ENCODE data around the gene TBX1.

Gene TBX1

GRCh38 chr22:19753996-19754700 lies 6.4 kb upstream of the TBX1 start:
- DNase-seq (ENCODE audit: low spot score), result no peak

- no peak for DNase-seq (ENCODE audit: low spot score)
Observed at GRCh38 chr22:19754701-19755144, 5.9 kb upstream of the TBX1 start.

GRCh38 chr22:19755145-19755710 lies 5.3 kb upstream of the TBX1 start:
- no peak for DNase-seq (ENCODE audit: low spot score)

GRCh38 chr22:19755722-19756287 lies 4.8 kb upstream of the TBX1 start:
- no peak for DNase-seq (ENCODE audit: low spot score)

- DNase-seq (ENCODE audit: low spot score), result peak; percentile 49
Observed at GRCh38 chr22:19756288-19757128, 4.1 kb upstream of the TBX1 start.

GRCh38 chr22:19757140-19757984 lies 3.2 kb upstream of the TBX1 start:
- no peak for DNase-seq (ENCODE audit: low spot score)

- DNase-seq (ENCODE audit: low spot score), result no peak
Observed at GRCh38 chr22:19757985-19758895, 2.3 kb upstream of the TBX1 start.

- DNase-seq (ENCODE audit: low spot score), result no peak
Observed at GRCh38 chr22:19758896-19759426, 1.6 kb upstream of the TBX1 start.

GRCh38 chr22:19759427-19760057 lies 1.0 kb upstream of the TBX1 start:
- no peak for DNase-seq (ENCODE audit: low spot score)

- no peak for DNase-seq (ENCODE audit: low spot score)
Observed at GRCh38 chr22:19760951-19761724, 560 bp downstream of the TBX1 start.

GRCh38 chr22:19761725-19762567 lies 1.4 kb downstream of the TBX1 start:
- no peak for DNase-seq (ENCODE audit: low spot score)

GRCh38 chr22:19762568-19763457 lies 2.2 kb downstream of the TBX1 start:
- DNase-seq (ENCODE audit: low spot score), result no peak

GRCh38 chr22:19763458-19764298 lies 3.1 kb downstream of the TBX1 start:
- DNase-seq (ENCODE audit: low spot score), result no peak

GRCh38 chr22:19764299-19764593 lies 3.7 kb downstream of the TBX1 start:
- no peak for DNase-seq (ENCODE audit: low spot score)

GRCh38 chr22:19764636-19765476 lies 4.3 kb downstream of the TBX1 start:
- DNase-seq (ENCODE audit: low spot score), result no peak
